GM12878 (cell line): ENCODE data around the gene KLF15.

Experiments used
- E2F4 ChIP-seq: IDR thresholded peaks from 2 replicates; pipeline ENCODE4 v1.6.1; 2012; ENCODE audit warnings: low read depth, low read length, improper control_type of control experiment
- EP300 ChIP-seq, 2 experiments: fragments of 150-350 bp in 1 of 2; IDR thresholded peaks; 2 replicates each; pipeline ENCODE4 v1.6.1; 2011 to 2012; ENCODE audit warnings: low read depth in 2 of 2, low read length in 2 of 2, borderline replicate concordance in 1 of 2, improper control_type of control experiment in 1 of 2, inconsistent platforms in 1 of 2; ENCODE audit not compliant: control insufficient read depth in 1 of 2

GRCh38 chr3:126390201-126390600, 33.0 kb upstream of the KLF15 start:
- TF ChIP-seq E2F4 (no peak), EP300 (IDR thresholded peaks at IDR 0.05; ENCODE audit: borderline replicate concordance in 1 of 2, control insufficient read depth in 1 of 2, low read depth in 2 of 2, low read length in 2 of 2) (no peak)
